Stimulated activated memory B cell treated with anti-CD40 and anti-IgM and Interleukin-4, amounts not matched to agents 10 μg/mL and 1 μg/mL and 100 μg/mL, for 72 hours (primary cell): Measurements from ENCODE around the gene WDR26.
"Not testable (repeated sequence)": the region's sequence is repeated elsewhere in the genome, so short reads cannot be mapped to it uniquely, and the experiment has no call there.

ENCODE experiments used
- ATAC-seq: fragments of 150-1000 bp; cut with Tn5 transposase; 2 replicates; pipeline ENCODE4 v1.10.0; 2021
- H3K27ac Mint-ChIP-seq: one replicate; pipeline ENCODE4 v1.8.0; 2022; ENCODE audit warnings: mild to moderate bottlenecking, mixed read lengths
- H3K27me3 Mint-ChIP-seq: one replicate; pipeline ENCODE4 v1.8.0; 2022; ENCODE audit warnings: mixed read lengths
- H3K36me3 Mint-ChIP-seq: one replicate; pipeline ENCODE4 v1.8.0; 2022; ENCODE audit warnings: mixed read lengths
- H3K4me1 Mint-ChIP-seq: one replicate; pipeline ENCODE4 v1.8.0; 2022; ENCODE audit warnings: mixed read lengths
- H3K4me3 Mint-ChIP-seq: one replicate; pipeline ENCODE4 v1.8.0; 2022; ENCODE audit warnings: mild to moderate bottlenecking, moderate library complexity, mixed read lengths
- H3K9me3 Mint-ChIP-seq: one replicate; pipeline ENCODE4 v1.8.0; 2022; ENCODE audit warnings: mixed read lengths

The WDR26 gene

DNA sequence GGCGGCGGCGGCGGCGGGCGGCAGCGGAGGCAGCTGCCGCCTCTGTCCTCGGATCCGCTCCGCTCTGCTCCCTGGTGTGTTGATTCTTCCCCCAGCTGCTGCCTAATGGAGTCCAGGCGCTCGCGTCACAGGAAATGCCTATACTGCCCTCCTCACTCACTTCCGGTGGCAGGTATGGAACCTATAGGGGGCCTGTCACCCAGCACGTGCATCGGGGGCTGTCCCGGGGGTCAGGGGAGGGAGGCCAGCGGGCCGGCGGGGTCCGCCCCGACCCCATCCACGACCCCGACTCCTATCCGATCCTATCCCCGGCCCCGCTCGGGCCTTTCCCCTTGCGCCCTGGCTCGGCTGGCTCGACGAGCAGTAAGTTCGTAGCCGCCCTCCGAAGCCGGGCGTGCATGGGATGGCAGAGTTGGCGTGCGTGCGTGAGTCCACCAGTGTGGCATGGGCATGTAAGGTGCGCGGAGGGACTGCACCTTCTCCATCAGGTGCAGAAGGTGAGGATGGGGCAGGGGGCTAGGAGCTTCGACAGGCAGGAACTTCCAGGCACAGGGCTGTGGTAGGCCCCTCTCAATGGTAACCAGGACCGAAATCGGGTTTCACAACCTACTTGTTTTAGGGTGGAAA is at the start of gene WDR26:
TSS of gene WDR26 (minus strand) at position 107 of the 627 bp plus-strand sequence.
- ATAC-seq = peak; percentile 95
- Mint-ChIP-seq H3K9me3 (no peaks in the 10 kb centered on the region), H3K27ac (peak within 1 kb of the TSS; percentile 98), H3K27me3 (no peaks in the 10 kb centered on the region), H3K4me3 (peak within 1 kb of the TSS; percentile 96), H3K36me3 (peaks cover 24% of the 10 kb centered on the region), H3K4me1 (peaks cover 50% of the 10 kb centered on the region)

DNA sequence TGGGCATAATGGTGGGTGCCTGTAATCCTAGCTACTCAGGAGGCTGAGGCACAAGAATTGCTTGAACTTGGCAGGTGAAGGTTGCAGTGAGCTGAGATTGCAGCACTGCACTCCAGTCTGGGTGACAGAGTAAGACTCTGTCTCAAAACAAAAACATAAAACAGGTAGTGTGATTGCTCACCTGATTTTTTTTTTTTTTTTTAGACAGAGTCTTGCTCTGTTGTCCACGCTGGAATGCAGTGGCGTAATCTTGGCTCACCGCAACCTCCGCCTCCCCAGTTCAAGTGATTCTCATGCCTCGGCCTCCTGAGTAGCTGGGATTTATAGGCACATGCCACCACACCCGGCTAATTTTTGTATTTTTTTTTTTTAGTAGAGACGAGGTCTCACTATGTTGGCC is 48.6 kb upstream of the WDR26 start:
- not testable (repeated sequence) for H3K4me3 Mint-ChIP-seq, H3K9me3 Mint-ChIP-seq, H3K27me3 Mint-ChIP-seq, H3K27ac Mint-ChIP-seq, ATAC-seq, H3K4me1 Mint-ChIP-seq
- peaks cover 13% of the 10 kb centered on the region for H3K36me3 Mint-ChIP-seq

DNA sequence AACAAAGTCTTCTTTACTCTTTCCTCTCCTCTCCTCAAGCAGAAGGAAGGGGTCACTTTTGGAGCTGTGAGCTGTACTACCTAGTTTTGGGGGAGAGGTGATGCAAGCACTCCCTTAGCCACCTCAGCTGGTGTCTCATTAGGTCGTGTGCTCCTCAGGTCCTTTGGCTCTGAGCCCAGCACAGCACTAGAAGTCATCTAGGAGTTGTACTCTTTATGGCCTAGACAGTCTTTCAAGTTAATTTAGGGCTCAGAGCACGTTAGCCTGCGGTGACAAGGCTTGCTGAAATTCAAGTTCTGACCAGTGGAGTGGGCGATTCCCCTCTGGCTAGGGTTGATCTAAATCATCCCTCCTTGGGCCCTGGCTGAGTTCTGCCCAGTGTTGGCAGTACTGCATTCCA is 48.0 kb upstream of the WDR26 start:
- H3K9me3 Mint-ChIP-seq = peaks cover 4% of the 10 kb centered on the region
- no peak overlapping the region for H3K4me3 Mint-ChIP-seq
- no peak for ATAC-seq
- no peaks in the 10 kb centered on the region for H3K27me3 Mint-ChIP-seq
- no peak overlapping the region for H3K27ac Mint-ChIP-seq
- no peaks in the 10 kb centered on the region for H3K4me1 Mint-ChIP-seq
- H3K36me3 Mint-ChIP-seq = peaks cover 13% of the 10 kb centered on the region

DNA sequence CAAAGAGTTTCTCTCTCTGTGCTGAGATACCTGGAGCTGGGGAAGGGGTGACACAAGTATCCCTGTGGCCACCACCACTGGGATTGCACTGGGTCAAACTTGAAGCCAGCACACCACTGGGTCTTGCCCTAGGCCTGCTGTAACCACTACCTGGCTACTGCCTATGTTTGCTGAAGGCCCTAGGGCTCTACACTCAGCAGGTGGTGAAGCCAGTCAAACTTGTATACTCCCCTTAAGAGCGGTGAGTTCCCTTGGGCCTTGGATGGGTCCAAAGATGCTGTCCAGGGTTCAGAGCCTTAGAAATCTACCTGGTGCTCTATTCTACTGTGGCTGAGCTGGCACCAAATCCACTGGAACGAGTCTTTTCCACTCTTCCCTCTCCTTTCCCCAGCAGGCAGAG is 47.0 kb upstream of the WDR26 start:
- no peak overlapping the region for H3K27ac Mint-ChIP-seq
- H3K36me3 Mint-ChIP-seq = peaks cover 13% of the 10 kb centered on the region
- no peak for ATAC-seq
- peaks cover 4% of the 10 kb centered on the region for H3K9me3 Mint-ChIP-seq
- no peaks in the 10 kb centered on the region for H3K4me1 Mint-ChIP-seq
- no peak overlapping the region for H3K4me3 Mint-ChIP-seq
- no peaks in the 10 kb centered on the region for H3K27me3 Mint-ChIP-seq

DNA sequence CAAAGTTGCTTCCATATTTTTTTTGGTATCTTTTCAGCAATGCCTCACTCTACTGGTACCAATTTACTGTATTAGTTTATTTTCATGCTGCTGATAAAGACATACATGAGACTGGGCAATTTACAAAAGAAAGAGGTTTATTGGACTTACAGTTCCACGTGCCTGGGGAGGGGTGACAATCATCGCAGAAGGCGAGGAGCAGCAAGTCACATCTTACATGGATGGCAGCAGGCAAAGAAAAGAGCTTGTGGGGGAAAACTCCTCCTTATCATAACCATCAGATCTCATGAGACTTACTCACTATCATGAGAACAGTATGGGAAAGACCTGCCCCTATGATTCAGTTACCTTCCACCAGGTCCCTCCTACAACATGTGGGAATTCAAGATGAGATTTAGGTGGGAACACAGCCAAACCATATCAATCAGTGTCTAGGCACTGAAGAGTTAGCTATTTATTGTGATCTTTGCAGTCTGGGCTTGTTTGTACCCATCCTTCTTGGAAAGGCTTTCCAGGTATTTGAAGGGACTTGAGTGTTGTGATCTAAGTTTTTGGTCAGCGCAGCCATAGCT is 46.4 kb upstream of the WDR26 start:
- not testable (repeated sequence) for H3K9me3 Mint-ChIP-seq, H3K27ac Mint-ChIP-seq, H3K27me3 Mint-ChIP-seq, H3K4me3 Mint-ChIP-seq, ATAC-seq, H3K4me1 Mint-ChIP-seq
- H3K36me3 Mint-ChIP-seq = peaks cover 13% of the 10 kb centered on the region

DNA sequence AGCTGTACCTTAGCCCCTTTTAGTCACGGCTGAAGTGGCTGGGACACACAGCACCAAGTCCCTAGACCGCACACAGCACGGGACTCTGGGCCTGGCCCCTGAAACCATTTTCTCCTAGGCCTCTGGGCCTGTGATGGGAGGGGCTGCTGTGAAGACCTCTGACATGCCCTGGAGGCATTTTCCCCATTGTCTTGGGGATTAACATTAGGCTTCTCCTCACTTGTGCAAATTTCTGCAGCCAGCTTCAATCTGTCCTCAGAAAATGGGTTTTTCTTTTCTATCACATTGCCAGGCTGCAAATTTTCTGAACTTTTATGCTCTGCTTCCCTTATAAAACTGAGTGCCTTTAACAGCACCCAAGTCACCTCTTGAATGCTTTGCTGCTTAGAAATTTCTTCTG is 45.6 kb upstream of the WDR26 start:
- H3K9me3 Mint-ChIP-seq, H3K4me1 Mint-ChIP-seq, H3K4me3 Mint-ChIP-seq, H3K27me3 Mint-ChIP-seq, H3K27ac Mint-ChIP-seq, ATAC-seq: not testable (repeated sequence)
- peaks cover 13% of the 10 kb centered on the region for H3K36me3 Mint-ChIP-seq

DNA sequence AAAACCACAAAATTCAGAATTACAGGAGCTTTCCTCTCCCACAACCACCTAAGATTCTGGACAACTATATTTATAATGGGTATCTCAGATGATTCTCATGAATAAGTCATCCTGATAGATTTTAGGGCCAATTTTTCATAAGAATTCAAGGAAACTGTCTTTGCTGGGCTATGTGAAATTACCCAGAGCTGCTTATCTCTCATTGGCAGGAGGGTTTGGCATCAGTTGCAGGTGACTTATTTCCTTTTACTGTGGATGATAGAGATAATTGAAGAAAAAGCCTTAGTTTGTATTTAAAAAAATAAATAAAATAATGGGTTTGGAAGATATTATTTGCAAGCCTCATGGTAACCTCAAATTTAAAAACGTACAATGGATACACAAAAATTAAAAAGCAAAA is 38.2 kb upstream of the WDR26 start:
- Mint-ChIP-seq H3K36me3 (peaks cover 6% of the 10 kb centered on the region), H3K4me3 (no peak overlapping the region), H3K9me3 (peaks cover 3% of the 10 kb centered on the region), H3K4me1 (no peaks in the 10 kb centered on the region), H3K27ac (no peak overlapping the region), H3K27me3 (no peaks in the 10 kb centered on the region)
- ATAC-seq = no peak

DNA sequence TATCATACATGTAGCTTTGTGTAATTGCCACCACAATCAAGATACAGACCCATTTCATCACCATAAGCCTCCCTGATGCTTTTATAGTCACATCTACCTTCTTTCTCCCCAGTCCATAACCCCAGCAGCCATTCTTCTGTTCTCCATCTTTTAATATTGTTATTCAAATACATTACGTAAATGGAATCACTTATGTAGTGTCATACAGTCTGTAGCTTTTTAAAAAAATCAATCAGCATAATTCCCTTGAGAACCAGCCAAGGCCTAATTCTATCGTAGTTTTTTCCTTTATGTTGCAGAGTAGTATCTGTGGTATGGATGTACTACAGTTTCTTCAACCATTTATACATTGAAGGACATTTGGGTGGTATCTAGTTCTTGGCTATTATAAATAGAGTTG is 31.6 kb upstream of the WDR26 start:
- Mint-ChIP-seq H3K36me3 (no peaks in the 10 kb centered on the region), H3K9me3 (no peaks in the 10 kb centered on the region), H3K4me1 (peaks cover 7% of the 10 kb centered on the region), H3K27ac (no peak overlapping the region), H3K4me3 (no peak overlapping the region), H3K27me3 (no peaks in the 10 kb centered on the region)
- no peak for ATAC-seq

DNA sequence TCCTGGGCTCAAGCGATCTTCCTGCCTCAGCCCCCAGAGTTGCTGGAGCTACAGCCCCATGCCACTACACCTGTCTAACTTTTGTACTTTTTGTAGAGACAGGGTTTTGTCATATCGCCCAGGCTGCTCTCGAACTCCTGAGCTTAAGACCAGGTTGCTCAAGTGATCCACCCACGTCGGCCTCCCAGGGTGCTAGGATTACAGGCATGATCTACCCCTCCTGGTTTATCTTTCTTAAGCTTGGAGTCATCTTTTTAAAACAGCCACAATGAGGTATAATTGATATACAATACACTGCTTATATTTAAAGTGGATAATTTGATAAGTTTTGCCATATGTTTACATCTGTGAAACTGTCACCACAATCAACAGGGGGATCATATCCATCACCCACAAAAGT is 25.4 kb upstream of the WDR26 start:
- Mint-ChIP-seq H3K27me3 (no peaks in the 10 kb centered on the region), H3K4me3 (no peak overlapping the region), H3K36me3 (no peaks in the 10 kb centered on the region), H3K9me3 (no peaks in the 10 kb centered on the region), H3K4me1 (peaks cover 11% of the 10 kb centered on the region), H3K27ac (peak overlapping the region; percentile 50)
- no peak for ATAC-seq

DNA sequence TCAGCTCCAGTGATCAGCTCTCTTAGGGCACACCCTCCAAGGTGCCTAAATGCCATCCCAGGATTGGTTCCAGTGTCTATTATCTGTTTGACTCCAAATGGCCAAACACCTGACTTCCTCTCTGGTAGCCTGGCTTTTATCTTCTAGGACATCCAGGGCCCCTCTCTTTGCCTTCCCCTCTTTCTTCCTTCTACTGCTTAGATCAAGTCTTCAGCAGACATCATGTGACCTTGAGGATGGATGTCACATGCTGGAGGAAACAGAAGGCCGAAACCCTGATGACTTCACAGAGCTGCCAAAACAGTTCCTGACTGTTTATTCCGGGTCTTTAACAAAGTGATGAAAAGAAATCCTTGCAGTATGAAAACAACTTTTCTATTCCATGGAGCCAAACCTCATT is 24.4 kb upstream of the WDR26 start:
- no peak for ATAC-seq
- peaks cover 11% of the 10 kb centered on the region for H3K4me1 Mint-ChIP-seq
- peak overlapping the region; percentile 50 for H3K27ac Mint-ChIP-seq
- no peaks in the 10 kb centered on the region for H3K36me3 Mint-ChIP-seq
- H3K27me3 Mint-ChIP-seq = no peaks in the 10 kb centered on the region
- H3K4me3 Mint-ChIP-seq = no peak overlapping the region
- no peaks in the 10 kb centered on the region for H3K9me3 Mint-ChIP-seq

DNA sequence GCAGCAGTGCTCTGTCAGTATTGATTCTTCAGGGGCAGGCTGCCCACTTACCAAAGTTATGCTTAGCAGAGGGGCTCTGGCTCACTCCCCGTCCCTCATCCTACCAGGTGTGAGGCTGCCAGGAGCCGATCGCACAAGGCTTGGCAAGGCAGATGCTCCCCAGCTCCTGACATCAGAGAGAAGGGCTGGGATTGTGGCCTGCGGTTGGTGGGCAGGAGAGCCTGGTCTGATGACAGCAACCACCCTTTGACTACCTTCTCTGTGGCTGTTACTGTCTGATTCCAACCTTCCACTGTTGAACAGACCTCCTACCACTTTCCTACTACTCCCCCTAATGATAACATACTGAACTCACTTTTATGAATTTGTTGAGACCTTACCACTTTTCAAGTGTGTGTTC is 23.7 kb upstream of the WDR26 start:
- H3K27me3 Mint-ChIP-seq = no peaks in the 10 kb centered on the region
- no peak overlapping the region for H3K4me3 Mint-ChIP-seq
- no peak for ATAC-seq
- no peak overlapping the region for H3K27ac Mint-ChIP-seq
- peaks cover 11% of the 10 kb centered on the region for H3K4me1 Mint-ChIP-seq
- peaks cover 1% of the 10 kb centered on the region for H3K36me3 Mint-ChIP-seq
- no peaks in the 10 kb centered on the region for H3K9me3 Mint-ChIP-seq

DNA sequence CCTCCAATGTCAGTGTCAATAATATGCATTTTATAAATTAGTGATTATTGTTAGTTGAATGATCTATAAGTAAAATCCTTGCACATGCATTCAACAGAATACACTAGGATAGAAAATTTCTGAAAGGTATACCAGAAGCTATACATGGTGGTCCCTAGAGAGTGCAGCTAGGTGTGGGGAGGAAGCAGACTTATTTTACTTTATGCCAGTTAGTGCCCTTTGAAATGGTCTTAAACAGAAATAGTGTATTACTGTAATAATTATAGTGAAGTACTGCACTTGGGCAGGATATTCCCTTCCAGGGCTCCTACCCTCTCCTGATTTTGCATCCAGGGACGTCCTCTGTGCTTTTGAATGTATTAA is 23.2 kb upstream of the WDR26 start:
- Mint-ChIP-seq H3K4me3 (no peak overlapping the region), H3K27ac (peak overlapping the region; percentile 0), H3K27me3 (no peaks in the 10 kb centered on the region), H3K9me3 (no peaks in the 10 kb centered on the region), H3K36me3 (peaks cover 4% of the 10 kb centered on the region), H3K4me1 (peaks cover 11% of the 10 kb centered on the region)
- ATAC-seq = no peak

DNA sequence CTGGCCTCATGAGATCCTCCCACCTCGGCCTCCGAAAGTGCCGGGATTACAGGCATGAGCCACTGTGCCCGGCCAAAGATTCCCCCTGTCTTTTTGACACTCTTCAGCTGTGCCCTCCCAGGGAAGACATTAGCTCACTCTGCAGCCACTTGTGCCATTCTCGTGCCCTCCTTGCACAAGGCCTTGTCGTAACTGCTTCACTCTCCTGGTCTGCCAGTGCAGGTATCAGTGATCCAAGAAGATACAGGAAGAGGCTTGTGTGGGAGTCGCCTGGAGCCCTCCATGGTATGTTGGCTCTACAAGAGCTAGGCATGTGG is 22.0 kb upstream of the WDR26 start:
- no peak for ATAC-seq
- peak overlapping the region; percentile 0 for H3K27ac Mint-ChIP-seq
- H3K4me1 Mint-ChIP-seq = peaks cover 11% of the 10 kb centered on the region
- no peaks in the 10 kb centered on the region for H3K9me3 Mint-ChIP-seq
- peaks cover 4% of the 10 kb centered on the region for H3K36me3 Mint-ChIP-seq
- no peak overlapping the region for H3K4me3 Mint-ChIP-seq
- no peaks in the 10 kb centered on the region for H3K27me3 Mint-ChIP-seq

DNA sequence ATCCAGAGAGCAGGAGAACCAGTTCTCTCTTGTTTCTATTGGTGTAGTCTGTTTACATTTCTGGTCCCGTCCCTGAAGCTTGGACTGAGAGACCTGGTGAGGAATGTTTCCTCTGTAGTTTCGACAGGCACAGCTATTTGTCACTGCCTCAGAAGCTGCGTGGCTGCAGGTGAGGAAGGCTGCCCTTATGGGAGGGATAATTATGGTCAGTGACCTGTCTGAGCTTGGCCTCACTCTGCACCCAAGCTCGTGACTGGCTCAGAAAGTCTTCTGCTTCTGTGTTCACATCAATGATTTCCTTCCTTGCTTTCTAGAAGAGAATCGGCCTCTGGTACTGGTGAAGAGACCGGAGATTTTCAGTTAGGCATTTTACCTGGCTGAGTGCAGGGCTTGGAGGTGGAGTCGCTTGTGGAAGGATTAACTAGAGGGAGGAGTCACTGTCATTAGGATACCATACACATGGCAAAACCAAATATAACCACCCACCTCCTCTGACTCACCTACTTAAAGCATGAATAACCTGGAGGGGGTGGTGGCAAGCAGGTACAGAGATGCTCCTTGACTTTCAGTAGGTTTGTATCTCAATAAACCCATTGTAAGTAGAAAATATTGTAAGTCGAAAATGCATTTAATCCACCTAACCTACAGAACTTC is 19.9 kb upstream of the WDR26 start:
- ATAC-seq = no peak
- Mint-ChIP-seq H3K27ac (no peak overlapping the region), H3K4me3 (no peak overlapping the region), H3K36me3 (peaks cover 14% of the 10 kb centered on the region), H3K4me1 (peaks cover 18% of the 10 kb centered on the region), H3K27me3 (no peaks in the 10 kb centered on the region), H3K9me3 (no peaks in the 10 kb centered on the region)

DNA sequence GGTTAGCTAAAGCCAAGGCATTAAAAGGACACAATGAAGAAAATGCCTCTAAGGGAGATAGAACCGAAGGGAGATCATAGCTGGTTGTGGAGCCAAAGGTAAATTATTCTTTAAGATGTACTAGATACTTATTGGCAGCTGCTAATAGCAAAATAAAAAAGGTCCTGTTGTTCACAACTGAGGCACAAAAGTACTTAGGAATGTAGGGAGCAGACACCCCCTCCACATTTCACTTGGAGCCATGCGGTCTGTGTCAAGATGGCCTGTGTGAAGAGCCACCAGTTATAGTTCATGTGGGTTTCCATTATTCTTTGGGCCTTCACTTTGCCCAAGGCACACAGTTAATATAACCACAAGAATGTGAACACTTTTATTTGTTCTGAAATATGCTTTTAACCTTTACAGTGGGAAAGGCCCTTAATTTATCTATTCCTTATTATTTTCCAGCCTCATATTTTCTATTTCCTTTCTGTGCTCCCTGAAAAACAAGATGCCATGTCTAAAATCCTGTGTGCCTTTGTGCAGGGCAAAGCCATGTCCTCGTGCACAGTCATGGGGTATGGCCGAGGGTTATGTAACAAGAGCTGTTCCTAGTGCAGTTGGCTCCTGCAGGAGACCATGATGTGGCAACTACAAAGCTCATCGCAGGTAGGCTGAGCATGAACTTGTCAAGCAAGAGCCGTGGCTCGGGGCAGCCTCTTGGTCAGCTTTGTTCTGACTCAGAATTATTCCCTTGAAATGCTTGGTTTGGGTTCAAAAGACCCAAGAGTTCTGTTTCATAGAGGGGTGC is 16.2 kb upstream of the WDR26 start:
- Mint-ChIP-seq H3K36me3 (peaks cover 35% of the 10 kb centered on the region), H3K9me3 (no peaks in the 10 kb centered on the region), H3K4me1 (peaks cover 15% of the 10 kb centered on the region), H3K27ac (no peak overlapping the region), H3K27me3 (no peaks in the 10 kb centered on the region), H3K4me3 (no peak overlapping the region)
- ATAC-seq = no peak

DNA sequence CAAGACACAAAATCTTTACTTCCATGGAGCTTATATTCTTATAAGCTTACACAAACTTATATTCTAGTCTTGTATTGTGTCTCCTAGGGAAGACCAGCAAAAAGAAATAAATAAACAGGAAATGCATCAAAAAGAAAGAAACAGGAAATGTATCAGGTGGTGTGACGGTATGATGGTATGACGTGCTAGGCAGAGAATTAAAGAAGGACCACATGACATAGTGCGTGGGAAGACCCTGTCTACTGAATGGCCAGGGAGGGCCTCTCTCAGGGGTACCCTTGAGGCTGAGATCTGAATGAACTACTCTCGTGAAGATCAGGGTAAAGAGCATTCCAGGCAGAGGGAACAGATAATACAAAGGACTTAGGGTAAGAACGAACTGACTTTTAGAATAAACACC is 15.6 kb upstream of the WDR26 start:
- no peaks in the 10 kb centered on the region for H3K27me3 Mint-ChIP-seq
- no peak overlapping the region for H3K27ac Mint-ChIP-seq
- no peak overlapping the region for H3K4me3 Mint-ChIP-seq
- ATAC-seq = no peak
- no peaks in the 10 kb centered on the region for H3K9me3 Mint-ChIP-seq
- peaks cover 40% of the 10 kb centered on the region for H3K36me3 Mint-ChIP-seq
- H3K4me1 Mint-ChIP-seq = peaks cover 19% of the 10 kb centered on the region
